ENCODE measurements around the gene S100A1.

Gene S100A1

DNA sequence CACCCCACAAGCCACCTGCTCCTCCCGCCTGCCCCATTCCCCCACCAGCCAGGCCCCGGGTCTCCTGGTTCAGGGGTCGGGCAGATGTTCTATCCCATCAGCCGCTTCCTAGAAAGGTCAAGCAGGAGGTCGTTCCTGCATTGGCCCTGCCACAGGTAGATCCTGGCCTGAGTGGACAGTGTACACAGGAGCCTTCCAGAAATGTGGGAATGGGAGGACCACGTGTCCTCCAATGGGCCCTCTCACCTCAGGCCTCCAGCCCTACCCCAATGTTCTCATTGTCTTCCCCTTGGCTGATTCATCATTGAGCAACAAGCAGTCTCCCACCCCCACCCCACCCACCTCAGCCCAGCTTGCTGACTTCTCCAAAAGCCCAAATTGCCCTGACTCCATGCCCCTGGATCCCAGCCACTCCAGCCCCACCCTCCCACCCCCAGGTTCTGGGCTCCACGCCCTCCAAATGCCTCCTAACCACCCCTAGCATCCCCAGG is 17.4 kb upstream of the S100A1 start:
- DNase-seq, result no peak

DNA sequence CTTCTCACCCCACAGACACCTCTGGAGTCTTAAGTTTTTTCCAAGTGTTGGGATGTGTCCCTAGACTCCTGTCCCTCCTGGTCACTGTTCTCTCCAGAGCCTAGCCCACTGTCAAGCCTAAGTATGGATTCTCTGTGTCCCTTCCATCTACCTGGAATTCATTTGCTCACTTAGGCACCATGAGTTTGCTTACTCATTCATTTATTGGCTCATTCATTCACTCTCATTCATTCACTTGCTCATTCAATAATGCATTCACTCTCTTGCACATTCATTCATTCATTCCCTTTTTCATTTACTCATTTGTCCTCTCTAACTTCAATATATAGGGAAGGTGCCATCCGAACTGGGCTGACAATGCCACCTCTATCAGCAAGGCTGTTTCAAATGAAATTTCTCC is 16.9 kb upstream of the S100A1 start:
- DNase-seq, result no peak

DNA sequence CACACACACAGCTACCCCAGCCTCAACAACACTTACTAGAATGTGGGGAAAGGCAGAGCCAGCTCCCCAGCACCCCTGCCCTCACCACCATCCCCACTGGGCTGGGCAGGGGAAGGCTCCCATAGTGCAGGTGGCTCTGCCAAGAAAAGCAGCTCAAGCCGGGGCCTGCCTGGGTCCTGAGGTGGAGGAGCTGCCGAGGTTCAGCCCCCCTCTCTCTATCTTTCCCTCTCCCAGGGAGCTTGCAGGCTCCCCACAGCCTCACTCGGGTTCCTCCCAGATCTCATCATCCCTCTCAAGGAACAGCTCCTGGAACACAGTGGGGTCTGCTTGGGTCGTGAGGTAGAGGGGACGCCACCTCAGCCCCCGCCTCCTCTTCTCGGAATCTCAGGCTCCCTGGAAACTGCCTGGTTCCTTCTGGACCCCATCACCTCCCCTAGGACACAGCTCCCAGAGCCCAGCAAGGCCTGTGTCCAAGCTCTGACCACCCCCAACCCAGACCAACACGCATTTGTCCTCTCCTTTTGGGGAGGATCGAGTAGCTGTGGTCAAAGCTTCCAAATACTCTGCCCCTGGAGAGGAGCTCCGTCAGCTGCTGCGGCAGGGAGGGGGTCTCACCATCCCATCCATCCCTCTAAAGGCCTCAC is 16.0 kb upstream of the S100A1 start:
- DNase-seq, result no peak

- no peak for DNase-seq
Measured at GRCh38 chr1:153612755-153613331, 15.4 kb upstream of the S100A1 start, which contains the start of gene S100A16. S100A16 (minus strand) TSS chr1:153613137; CDS start chr1:153608151, 4,986 bp downstream.

GRCh38 chr1:153613406-153613805 is 14.8 kb upstream of the S100A1 start:
- DNase-seq, result no peak

- DNase-seq, result no peak
Measured at GRCh38 chr1:153614189-153614900, 13.9 kb upstream of the S100A1 start.

DNA sequence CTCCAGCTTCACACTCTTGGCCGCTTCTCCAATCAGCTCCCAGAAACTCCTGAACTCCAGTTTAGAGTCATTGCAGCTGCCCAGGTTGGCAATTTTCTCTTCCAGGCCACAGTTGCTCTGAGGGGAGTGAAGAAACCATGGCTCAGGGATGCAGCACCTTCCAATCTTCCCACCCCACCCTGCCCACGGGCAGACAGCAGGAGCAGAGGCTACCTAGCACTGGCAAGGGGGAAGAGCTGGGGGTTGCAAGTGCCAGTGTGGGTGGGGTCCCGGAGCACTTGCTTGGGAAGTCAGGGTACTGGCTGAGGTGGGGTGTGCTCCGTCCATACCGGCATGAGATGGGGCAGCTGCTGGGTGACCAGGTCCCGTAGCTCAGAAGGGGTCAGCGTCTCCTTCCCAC is 13.3 kb upstream of the S100A1 start:
- no peak for DNase-seq

DNA sequence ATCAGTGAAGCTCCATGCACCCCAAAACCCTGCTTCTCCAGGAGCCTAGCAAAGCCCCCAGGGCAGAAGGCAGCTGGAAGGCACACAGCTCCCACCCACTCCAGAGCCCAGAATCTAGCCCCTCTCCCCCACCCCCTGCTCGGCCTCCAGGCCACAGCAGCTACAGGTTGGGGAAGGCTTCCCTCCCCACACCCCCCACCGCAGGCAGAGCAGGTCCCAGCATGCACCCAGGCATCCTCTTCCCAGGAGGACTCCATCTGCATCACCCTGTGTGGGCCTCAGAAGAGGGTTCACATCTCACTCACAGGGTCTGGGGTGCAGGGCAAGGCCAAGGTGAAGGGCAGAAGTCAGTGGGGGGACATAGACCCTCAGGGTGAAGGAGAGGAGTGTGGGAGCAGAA is 12.8 kb upstream of the S100A1 start:
- no peak for DNase-seq

- peak; percentile 82 for DNase-seq
Measured at GRCh38 chr1:153616144-153616916, 11.9 kb upstream of the S100A1 start, which contains the start of gene S100A14. S100A14 (minus strand) TSS chr1:153616325; CDS start chr1:153615858, 467 bp downstream.

DNA sequence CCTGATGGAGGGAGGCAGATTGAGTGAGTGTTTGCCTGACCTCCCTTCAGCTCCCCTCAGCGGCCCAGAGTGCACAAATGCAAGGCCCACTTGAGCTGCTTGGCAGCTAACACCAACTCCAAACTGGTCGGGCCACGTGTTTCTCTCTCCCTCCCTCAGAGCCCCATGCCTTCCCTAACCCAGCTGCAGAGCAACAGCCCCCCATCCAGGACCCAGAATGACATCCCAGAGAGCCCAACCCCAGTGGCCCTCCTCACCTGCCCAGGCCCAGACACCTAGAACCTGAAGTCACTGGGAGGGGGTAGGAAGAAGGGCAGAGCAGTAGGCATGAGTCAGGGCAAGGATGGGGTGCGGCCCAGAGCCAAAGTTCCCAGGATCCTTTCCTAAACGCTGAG is 11.3 kb upstream of the S100A1 start:
- DNase-seq, result no peak

- peak; percentile 79 for DNase-seq
Measured at GRCh38 chr1:153617663-153618062, 10.6 kb upstream of the S100A1 start.

- no peak for DNase-seq
Measured at GRCh38 chr1:153619171-153619570, 9.1 kb upstream of the S100A1 start.

- no peak for DNase-seq
Measured at GRCh38 chr1:153623101-153623500, 5.1 kb upstream of the S100A1 start.

DNA sequence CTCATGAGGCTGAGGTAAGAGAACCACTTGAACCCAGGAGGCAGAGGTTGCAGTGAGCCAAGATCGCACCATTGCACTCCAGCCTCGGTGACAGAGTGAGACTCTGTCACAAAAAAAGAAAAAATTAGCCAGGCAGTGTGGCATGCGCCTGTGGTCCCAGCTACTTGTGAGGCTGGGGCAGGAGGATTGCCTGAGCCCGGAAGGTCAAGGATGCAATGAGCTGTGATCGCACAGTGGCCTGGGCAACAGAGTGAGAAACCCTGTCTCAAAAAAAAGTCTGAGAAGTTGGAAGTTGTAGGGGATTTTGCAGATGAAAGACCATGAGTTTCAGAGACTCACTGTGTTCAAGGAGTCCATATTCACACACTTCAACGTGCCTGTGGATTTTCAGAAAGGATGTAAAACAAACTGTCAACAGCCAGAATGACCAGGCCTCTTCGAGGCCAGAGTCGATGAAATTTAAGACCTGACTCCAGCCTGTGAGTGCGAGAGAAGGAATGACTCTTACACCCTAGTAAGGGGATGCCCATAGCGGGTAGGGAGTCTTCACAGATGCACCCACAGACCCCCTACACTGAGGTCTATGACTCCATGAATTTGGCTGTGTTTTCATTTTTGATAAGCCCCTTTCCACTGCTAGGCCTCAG is 3.1 kb upstream of the S100A1 start:
- no peak for DNase-seq

DNA sequence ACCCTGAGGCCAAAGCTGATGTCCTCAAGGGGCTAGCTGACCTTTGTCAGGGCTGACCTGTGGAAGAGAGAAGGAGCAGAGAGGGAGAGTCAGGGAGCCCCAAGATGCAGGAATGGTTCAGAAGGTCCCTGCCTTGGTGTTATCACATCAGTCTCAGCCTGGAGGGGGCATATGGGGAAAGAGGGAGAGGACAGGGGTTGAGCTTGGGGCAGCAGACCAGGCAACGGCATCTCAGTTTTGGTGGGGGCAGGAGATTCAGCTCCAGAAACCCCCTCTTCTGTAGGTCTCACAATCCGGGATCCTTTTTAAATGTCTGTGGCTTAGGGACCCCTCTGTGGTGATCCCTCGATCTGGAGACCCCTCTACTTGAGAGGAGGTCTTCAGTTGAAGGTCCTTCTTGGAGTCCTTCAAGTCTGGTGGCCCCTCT is 1.7 kb upstream of the S100A1 start:
- DNase-seq, result no peak

DNA sequence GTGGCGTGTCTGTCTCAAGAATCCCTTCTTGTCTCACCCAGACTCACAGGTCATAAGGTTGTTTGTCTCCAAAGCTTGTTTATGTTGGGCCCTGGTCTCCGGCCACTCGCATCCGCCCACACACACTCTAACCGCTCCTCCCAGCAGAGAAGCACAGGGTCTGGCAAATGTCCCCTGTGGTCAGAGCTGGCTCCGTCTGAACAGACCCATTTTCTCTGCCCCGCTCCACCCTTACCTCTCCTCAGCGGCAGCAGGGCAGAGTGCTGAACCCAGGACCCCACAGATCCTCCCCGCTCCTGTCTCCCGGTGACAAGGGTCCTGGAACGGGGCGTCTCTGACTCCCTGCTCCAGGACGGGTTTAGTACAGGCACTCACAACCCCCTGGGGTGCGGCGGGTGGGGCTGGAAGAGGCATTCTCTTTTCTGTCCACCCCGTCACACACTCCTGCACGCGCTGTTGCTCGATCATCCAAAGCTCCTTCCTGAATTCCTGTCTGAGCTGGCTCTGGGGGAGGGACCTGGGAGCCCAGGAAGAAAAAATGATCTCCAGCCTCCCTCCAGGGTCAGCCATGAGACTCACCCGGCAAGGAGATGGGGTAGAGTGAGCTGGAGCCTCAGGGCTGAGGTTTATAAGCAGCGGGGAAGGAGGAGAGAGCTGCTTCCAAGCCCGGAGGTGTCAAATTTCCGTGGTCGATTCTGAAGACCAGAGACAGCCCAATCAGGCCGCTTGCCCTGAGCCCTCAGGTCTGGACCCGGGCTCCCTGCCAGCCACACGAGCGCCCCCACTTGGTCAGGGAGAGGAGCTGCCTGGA is 1.1 kb upstream of the S100A1 start, which contains the start of gene S100A13:
S100A13 (minus strand) TSS at position 602 of the 811 bp plus-strand sequence. CDS start 1,033 bp downstream, outside the sequence.
- DNase-seq, result peak; percentile 96

- peak; percentile 40 for DNase-seq
Measured at GRCh38 chr1:153628638-153629342, 556 bp downstream of the S100A1 start.

GRCh38 chr1:153629343-153629665 is 1.1 kb downstream of the S100A1 start:
- DNase-seq, result no peak

GRCh38 chr1:153629971-153630370 is 1.7 kb downstream of the S100A1 start:
- DNase-seq, result no peak

DNA sequence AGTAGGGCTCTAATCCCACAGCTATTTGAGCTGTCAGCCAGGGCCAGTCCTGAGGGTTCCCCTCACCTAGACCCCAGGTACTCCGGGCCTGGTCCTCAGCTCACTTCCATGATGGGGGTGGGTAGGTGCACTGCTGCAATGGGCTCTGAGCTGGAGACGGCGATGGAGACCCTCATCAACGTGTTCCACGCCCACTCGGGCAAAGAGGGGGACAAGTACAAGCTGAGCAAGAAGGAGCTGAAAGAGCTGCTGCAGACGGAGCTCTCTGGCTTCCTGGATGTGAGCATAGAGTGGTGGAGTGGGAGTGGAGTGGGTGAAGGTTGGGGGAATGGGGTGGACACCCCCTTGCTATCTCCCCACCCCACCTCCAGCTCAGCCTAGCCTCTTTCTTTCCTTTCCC is 2.1 kb downstream of the S100A1 start:
- DNase-seq, result no peak
